H1 (cell line): ENCODE data around the gene MGLL. TPM values are rescaled to one million over a fixed set of nuclear protein-coding genes. Genes with fewer than 3 reads are reported as not detected.

ENCODE experiments used
- ASH2L ChIP-seq: fragments of 200-600, 300-600 bp; sonication (generic); IDR thresholded peaks from one replicate; pipeline ENCODE4 v1.7.1; 2017; ENCODE audit warnings: low read length
- CHD2 ChIP-seq: IDR thresholded peaks from 2 replicates; pipeline ENCODE4 v1.6.1; 2012; ENCODE audit warnings: low read length, improper control_type of control experiment
- CHD7 ChIP-seq: fragments of 300-600 bp; sonication (generic); IDR thresholded peaks from 2 replicates; pipeline ENCODE4 v1.7.1; 2012; ENCODE audit warnings: low read length, moderate library complexity, mild to moderate bottlenecking, inconsistent platforms; ENCODE audit not compliant: insufficient replicate concordance
- GTF2F1 ChIP-seq: IDR thresholded peaks from 2 replicates; pipeline ENCODE4 v1.6.1; 2012; ENCODE audit warnings: low read depth, low read length, improper control_type of control experiment, borderline replicate concordance
- JUN ChIP-seq: IDR thresholded peaks from 2 replicates; pipeline ENCODE4 v1.6.1; 2011; ENCODE audit warnings: low read depth, mild to moderate bottlenecking, improper control_type of control experiment, low read length
- MAFK ChIP-seq: IDR thresholded peaks from 2 replicates; pipeline ENCODE4 v1.6.1; 2012; ENCODE audit warnings: low read depth, mild to moderate bottlenecking, improper control_type of control experiment, low read length
- MAX ChIP-seq: IDR thresholded peaks from 2 replicates; pipeline ENCODE4 v1.6.1; 2012; ENCODE audit warnings: inconsistent platforms
- NRF1 ChIP-seq: IDR thresholded peaks from 2 replicates; pipeline ENCODE4 v1.6.1; 2011; ENCODE audit warnings: mild to moderate bottlenecking, low read depth, low read length, improper control_type of control experiment
- SP4 ChIP-seq: IDR thresholded peaks from 2 replicates; pipeline ENCODE4 v1.6.1; 2012; ENCODE audit warnings: low read length, inconsistent platforms
- polyA plus RNA-seq, 7 experiments: library from polyadenylated mRNA; depleted of rRNA in 3 of 7; stranded (reverse) in 5 of 7; unstranded in 2 of 7; fragments of >200 nt in 5 of 7; fragments of 200-250 nt in 2 of 7; gene quantifications; 1 replicate in 5 of 7; 2 replicates in 1 of 7; 4 replicates in 1 of 7; pipeline versions ENCODE4 v1.2.1 to v1.2.3, GENCODE V29; 2011 to 2013; ENCODE audit warnings: missing spikeins in 2 of 7, mixed read lengths in 2 of 7
- total RNA-seq: library from RNA; stranded (reverse); fragmentation: NEBNext Ultra II Directional; extraction: Animal tissue kit (Norgen Biotek cat#: 25700); gene quantifications from 2 replicates; pipeline ENCODE4 v1.2.1, GENCODE V29; 2021

The MGLL gene
- total and polyA plus RNA-seq, 2 of the 8 experiments (the other 6 are each of a cell fraction or from before 2014, with no cell fraction given), result 0.05 to 0.34 TPM

- TF ChIP-seq CHD7 (no peak), JUN (no peak), MAX (no peak), NRF1 (no peak), ASH2L (no peak), MAFK (no peak), GTF2F1 (no peak), CHD2 (no peak), SP4 (no peak)
These were observed 107.4 kb downstream of the MGLL start (continued) for GRCh38 chr3:127714866-127715265.
